GM18907 (cell line): ENCODE data around the gene DSTN.

ENCODE experiments used
- ATAC-seq: cut with Tn5 transposase; IDR thresholded peaks from one replicate; pipeline ENCODE4 v1.9.1; 2021; ENCODE audit warnings: mild to moderate bottlenecking, moderate library complexity; ENCODE audit not compliant: unreplicated experiment

Gene DSTN

GRCh38 chr20:17622851-17623508, 53.1 kb downstream of the DSTN start:
- no peak for ATAC-seq

GRCh38 chr20:17624070-17624469, 54.2 kb downstream of the DSTN start:
- no peak for ATAC-seq

DNA sequence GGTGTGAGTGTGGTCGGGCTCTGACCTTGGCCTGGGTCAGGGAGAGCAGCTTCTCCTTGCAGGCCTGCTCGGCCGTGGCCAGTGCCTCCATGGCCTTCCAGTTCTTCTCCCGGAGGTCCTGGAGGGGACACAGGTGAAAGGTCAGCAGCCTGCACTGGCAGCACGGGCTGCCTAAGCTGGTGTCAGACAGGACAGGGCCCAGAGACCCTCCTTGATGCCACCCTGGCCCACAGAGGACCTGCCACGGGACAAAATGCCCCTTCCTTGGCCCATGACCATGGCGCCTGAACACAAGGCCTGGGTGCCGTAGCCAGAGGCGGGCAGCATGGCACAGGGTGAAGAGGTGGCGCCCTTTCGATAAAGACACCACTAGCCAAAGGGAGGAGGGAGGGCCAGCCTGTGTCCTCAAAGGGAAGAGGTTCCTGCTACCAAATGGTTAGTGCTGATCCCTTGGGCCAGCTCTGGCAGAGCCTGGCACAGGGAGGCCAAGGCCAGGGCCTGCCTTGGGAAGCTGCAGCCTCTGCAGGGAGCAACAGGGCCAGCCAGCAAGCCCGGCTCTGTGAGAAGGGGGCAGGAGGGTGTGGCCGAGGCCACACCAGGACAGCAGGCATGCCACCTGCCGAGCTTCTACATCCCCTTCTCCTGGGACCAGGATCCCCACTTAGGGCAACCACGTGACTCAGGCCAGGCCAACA, 54.8 kb downstream of the DSTN start:
- ATAC-seq, result no peak

GRCh38 chr20:17625246-17626051, 55.6 kb downstream of the DSTN start:
- ATAC-seq, result no peak

GRCh38 chr20:17626217-17627007, 56.5 kb downstream of the DSTN start:
- ATAC-seq, result no peak

- no peak for ATAC-seq
These were observed 57.5 kb downstream of the DSTN start for GRCh38 chr20:17627101-17627955.

DNA sequence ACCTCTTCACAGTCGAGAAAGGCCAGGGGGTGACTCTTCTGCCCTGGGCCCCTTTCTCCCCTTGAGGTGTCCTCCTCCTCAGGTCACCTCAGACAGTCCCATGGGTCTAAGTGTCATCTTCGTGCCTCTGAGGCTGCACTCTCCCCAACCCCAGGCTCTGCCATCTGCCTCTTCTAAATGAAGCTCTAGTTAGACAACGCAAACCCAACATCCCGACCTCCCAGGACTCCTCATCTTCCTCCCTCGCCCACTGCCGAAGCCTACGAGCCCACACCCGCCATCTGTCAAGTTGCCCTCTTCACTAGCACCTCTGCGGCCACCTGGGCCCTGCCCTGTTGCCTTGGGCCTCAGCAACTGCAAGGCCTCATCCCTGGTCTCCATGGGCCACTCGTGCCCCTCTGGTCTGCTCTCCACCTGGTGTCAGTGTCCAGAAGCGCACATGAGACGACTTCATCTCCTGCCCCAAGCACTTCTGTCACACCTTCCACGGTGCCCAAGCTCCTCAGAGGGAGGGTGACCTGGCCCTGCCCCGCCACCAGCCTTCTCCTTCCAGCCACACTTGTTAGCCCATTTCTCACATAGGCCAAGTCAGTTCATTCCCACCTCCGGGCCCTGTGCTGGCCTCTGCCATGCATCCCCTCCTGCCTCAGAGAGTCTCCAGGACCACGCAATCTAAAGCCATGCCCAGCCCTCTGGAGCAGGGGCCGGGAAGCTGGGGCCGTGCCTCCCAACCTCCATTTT, 58.4 kb downstream of the DSTN start:
- ATAC-seq, result no peak

DNA sequence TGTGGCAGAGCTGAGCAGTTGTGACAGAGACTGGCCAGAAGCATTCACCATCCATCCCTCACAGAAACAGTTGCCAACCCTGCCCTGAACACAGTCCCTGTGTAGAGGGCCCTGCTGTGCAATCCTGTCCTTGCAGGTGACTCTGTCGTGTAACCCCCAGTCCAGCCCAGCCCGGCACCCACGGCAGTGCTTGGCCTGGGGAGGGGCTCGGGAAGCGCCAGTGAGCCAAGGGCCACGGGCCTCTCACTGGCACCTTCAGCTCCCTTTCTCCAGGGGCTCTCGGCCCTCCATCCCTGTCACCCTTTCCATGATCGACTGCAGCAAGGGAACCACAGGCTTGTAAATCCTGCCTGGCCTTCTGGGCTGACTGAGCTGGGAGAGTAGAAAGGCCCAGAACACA, 59.1 kb downstream of the DSTN start:
- no peak for ATAC-seq

DNA sequence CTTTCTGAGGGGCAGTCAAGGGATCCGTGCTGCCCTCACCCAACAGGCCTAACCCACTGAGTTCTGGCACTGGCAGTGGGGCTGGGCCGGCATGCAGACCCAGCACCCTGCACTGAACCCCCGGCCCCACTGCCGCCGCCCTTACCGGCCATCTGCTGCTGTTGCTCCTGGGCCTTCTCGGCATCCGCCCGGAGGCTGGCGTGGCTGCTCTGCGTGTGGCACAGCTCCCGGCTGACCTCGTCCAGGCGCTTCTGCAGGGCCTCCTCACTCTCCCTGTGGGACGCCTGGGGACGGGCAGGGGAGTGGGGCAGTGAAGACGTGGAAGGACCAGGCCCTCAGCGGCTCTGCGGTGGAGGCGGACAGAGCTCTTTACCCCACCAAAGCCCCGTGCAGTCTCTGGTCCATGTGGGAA, 59.8 kb downstream of the DSTN start:
- no peak for ATAC-seq

- ATAC-seq, result no peak
These were observed 60.4 kb downstream of the DSTN start for GRCh38 chr20:17630151-17630805.

DNA sequence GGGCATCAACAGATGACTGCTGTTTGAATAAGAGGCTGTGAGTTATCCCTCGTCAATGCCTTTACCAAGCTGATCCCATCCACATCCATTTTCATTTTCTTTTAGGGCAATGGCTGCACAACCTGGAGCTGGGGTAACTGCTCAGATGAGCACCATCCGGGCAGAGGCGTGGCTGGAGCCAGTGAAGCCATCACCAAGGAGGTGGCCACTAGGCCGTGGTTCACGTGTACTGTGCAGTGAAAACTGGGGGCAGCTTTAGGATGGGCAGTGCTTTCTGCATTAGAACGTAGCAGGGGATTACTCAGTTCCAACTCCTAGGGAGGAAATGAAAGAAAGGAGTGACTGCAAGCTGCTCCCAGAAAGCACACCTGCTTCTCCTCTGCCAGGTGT, 60.9 kb downstream of the DSTN start:
- ATAC-seq, result no peak

DNA sequence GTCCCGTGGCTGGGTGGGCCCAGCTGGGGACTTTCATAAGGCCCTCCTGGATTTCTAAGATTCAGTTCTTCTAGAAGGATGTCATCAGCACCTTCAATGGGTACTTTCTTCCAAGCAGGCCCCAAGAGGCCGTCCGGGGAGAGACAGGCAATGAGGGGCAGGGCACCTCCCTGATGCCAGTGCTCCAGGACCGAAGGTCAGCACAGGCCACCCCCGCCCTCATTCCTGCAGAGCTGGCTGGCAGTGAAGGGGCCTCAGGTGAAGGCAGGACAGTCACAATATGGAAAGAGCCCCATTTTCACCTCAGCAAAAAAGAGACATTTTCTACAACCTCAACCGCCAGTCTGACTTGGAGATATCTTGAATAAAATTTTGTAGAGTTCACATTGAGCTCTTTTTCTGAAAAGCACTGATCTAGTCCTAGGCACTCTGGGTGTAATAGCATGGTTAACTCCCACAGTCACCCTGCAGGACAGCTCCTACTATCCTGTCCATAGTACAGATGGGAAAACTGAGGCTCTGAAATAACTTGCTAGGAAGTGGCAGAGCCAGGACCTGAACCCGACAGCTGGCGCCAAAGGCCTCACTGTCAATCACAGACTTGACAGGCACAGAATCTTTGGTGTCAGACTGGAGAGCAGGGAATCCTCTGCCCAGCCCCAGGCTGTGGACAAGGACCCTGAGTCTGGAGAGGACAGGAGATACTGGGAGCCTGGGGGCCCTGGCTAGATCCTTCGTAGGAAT, 61.9 kb downstream of the DSTN start:
- ATAC-seq, result no peak

- no peak for ATAC-seq
These were observed 63.5 kb downstream of the DSTN start for GRCh38 chr20:17633221-17633849.

DNA sequence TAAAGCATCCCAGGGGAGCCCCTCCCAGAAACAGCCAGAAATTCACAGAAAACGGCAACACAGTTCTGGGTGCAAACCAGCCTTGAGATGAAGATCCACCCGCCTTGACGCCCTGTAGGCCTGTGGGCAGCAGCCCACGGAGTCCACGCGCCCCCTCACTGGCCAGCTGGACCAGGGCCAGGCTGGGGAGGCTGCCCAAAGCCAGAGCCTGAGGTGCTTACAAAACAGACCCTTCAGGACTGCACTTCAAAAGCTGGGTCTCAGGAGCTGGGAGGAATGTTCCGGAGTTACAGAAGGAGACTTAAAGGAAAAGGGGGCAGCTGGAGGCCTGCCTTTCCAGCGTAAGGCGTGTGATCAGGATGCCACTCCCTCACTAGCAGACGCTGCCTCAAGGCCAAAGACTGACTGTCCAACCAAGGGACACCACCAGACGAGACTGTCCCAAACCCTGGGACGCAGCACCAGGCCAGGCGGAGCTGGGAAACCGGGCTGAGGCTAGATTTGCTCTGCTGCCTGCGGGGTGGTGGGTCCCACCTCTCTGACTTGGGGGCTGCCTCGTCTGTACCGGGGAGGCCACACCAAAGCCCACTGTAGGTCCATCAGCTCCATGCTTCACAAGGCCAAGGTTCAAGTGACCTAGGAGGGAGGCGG, 64.1 kb downstream of the DSTN start:
- ATAC-seq, result no peak

- no peak for ATAC-seq
These were observed 64.9 kb downstream of the DSTN start for GRCh38 chr20:17634661-17635331.

- no peak for ATAC-seq
These were observed 65.7 kb downstream of the DSTN start for GRCh38 chr20:17635332-17636244.
